ENCODE data around the gene ZNF750.

- no peak for TF ChIP-seq TOX (CRISPR knock-in tag; IDR thresholded peaks at IDR 0.05; ENCODE audit: borderline replicate concordance)
- no peak for TF ChIP-seq PPARA (CRISPR knock-in tag; IDR thresholded peaks at IDR 0.05; ENCODE audit: borderline replicate concordance)
- TF ChIP-seq TSHZ2 (CRISPR knock-in tag; IDR thresholded peaks at IDR 0.05) = no peak
- no peak for TF ChIP-seq CSDC2 (CRISPR knock-in tag; IDR thresholded peaks at IDR 0.05)
- no peak for TF ChIP-seq ZC3H10 (CRISPR knock-in tag; IDR thresholded peaks at IDR 0.05)
- TF ChIP-seq ARNTL (CRISPR knock-in tag; IDR thresholded peaks at IDR 0.05; ENCODE audit: borderline replicate concordance, low read depth) = no peak
- no peak for TF ChIP-seq ZNF70 (CRISPR knock-in tag; IDR thresholded peaks at IDR 0.05)
- no peak for TF ChIP-seq RARB (CRISPR knock-in tag; IDR thresholded peaks at IDR 0.05)
- TF ChIP-seq ZFP3 (CRISPR knock-in tag; IDR thresholded peaks at IDR 0.05) = no peak
- TF ChIP-seq ZNF565 (CRISPR knock-in tag; conservative IDR thresholded peaks at IDR 0.05; ENCODE audit: low read depth) = no peak
- no peak for TF ChIP-seq CREB5 (CRISPR knock-in tag; IDR thresholded peaks at IDR 0.05; ENCODE audit: low read depth)
Observed at GRCh38 chr17:82805254-82805653, 34.6 kb downstream of the ZNF750 start.
